Kasumi-1 (cell line): Measurements from ENCODE around the gene ZNF679.
"Not testable (repeated sequence)": the region's sequence is repeated elsewhere in the genome, so short reads cannot be mapped to it uniquely, and the experiment has no call there.

Source experiments
- DNase-seq, 2 experiments: peaks; one replicate each; lab custom pipeline; 2025; lab: John Stamatoyannopoulos, UW

The ZNF679 gene

GRCh38 chr7:64228174-64228573 lies at the start of gene ZNF679:
Gene ZNF679, plus strand, starts transcription at chr7:64228474. Its CDS starts 20,644 bp downstream, at chr7:64249118.
- not testable (repeated sequence) for DNase-seq

GRCh38 chr7:64180989-64181388 lies 47.3 kb upstream of the ZNF679 start:
- peak; percentile 2 to 5 for DNase-seq

DNA sequence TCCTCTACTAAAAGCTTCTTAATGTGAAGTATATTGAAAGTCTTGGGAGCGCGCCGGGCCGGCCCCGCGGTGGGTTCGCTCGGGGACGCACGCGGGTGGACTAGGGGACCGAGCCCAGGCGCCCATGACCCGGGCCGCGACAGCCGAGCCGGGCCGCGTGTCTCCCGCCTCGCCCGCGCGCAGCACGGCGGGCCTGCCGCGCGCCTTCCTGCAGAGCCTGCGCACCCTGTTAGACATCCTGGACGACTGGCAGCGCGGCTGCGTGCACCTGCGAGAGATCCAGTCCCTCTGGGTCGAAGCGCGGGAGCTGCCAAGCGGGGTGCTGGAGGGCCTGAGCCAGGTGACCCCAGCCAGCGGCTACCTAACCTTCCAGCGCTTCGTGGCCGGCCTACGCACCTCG lies 46.7 kb upstream of the ZNF679 start:
- no peak for DNase-seq

DNA sequence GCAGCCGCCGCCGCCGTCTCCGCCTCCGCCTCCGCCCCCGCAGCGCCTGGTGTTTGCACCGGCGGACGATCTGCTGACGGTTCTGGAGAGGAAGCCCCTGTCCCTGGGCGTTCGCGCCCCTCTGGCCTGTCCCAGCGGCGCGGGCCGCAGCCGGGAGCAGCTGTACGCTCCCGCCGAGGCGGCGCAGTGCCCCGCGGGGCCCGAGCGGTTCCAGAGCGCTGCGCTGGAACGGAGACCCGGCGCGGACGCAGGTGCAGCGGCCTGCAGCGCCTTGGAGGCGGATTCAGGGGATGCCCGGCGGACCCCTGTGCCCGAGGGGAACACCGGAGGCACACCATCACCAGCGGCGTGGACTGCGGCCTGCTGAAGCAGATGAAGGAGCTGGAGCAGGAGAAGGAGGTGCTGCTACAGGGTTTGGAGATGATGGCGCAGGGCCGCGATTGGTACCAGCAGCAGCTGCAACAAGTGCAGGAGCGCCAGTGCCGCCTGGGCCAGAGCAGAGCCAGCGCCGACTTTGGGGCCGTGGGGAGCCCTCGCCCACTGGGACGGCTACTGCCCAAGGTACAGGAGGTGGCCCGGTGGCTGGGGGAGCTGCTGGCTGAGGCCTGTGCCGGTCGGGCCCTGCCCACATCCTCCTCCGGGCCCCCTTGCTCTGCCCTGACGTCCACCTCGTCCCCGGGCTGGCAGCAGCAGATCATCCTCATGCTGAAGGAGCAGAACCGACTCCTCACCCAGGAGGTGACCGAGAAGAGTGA lies 46.1 kb upstream of the ZNF679 start:
- no peak for DNase-seq

GRCh38 chr7:64183126-64183742 lies 45.0 kb upstream of the ZNF679 start:
- DNase-seq = no peak

DNA sequence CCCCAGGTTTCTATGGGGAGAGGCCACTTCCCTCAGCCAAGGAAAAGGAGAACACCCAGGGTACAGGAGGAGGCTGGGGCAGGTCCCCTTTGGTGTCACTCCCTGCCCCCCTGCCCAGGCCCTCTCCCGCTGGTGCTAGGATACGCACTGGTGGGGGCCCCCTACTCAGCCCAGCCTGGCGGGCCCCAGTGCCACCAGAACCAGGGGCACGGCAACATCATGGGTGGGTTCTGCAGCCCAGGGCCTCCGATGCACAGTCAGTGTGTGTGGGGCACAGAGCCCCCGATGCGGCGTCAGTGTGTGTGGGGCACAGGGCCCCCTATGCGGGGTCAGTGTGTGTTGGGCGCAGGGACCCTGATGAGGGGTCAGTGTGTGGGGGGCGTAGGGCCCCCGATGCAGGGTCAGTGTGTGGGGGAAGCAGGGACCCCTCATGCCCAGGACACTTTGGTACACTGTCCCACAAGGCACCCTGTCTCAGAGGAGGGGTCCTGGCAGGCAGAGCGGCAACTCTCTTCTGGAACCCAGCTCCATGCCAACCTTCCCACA lies 44.4 kb upstream of the ZNF679 start:
- DNase-seq = no peak

DNA sequence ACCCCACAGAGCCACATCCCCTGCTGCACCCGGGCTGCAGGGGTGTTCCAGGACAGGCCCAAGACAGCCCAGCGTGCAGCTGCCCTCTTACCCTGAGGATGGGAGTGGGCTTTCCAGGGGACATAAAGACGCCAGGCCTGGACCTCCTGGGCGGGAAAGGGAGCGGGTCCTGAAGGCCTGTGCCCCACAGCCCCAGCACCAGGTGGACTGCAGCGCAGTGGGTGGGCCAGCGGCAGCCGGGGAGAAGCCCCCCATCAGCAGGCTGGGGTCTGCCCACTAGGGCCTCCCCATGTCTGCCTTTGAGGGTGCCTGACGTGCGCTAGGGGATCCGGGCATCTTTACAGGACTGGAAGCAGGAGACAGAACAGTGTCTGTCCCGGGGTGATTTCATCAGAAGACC lies 43.9 kb upstream of the ZNF679 start:
- DNase-seq = no peak

GRCh38 chr7:64187408-64187807 lies 40.9 kb upstream of the ZNF679 start:
- no peak for DNase-seq

DNA sequence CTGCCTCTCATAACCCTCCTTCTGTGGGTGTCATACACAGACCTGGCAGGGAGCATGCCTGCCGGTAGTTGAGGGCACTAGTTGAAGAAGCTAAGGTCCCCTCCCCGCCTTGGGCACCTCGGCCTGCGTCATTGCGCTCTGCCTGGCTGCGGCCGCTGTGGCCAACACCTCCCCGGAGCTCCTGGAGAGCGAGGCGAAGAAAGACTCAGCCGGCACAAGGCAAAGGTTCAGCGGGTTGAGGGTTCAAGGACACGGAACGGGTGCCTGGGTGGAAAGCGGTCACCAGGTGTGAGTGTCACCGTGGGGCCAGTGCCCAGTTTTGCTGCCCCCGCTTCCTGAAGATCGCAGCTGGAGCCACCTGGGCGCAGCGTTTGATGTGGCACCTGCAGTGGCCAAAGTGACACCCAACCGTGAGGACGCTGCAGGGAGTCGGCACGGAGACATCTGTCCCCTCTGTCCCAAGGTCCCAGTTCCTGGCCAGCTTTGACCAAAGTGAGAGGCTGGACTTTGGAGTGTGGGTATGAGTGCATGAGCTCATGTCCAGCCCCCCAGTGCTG lies 36.0 kb upstream of the ZNF679 start:
- DNase-seq = no peak

DNA sequence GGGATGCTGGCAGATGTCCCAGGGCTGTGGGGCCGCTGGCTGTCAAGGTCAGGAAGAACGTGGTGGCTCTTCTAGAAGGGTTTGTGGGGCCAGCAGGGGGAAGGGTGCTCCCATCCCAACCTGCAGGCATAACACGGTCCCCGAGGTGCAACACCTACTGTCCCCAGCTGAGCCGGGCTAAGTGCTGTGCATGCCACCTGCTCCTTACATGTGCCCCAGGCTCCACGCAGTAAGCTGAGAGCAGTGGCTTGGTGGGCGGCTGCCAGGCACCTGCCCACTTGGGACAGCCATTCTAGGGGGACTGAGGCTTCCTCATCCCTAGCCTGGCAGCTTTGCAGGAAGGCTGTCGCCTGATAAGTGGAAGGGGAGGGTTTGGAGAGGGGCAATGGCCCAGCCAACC lies 35.5 kb upstream of the ZNF679 start:
- DNase-seq = no peak

DNA sequence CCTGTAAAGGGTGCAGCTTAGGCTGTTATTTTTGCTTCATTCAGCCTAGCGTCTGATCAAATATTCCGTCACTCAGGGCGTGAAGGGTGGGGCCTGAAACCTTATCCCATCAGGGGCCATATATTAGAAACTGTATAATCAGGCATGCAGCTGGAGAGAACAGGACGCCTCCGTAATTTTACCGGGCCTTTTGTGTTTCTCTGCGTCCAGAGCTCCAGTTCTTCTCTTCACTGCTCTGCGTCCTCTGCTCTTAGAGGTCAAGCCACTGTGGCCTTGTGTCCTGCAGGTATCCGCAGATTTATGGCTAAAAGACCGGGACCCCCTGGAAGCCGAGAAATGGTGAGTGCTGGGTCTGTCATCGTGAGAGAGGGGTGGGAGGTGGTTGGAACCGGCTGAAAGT lies 21.4 kb upstream of the ZNF679 start, which contains the start of gene ZNF735:
TSS of gene ZNF735 (plus strand) at position 301 of the 400 bp plus-strand sequence. CDS start at position 301, 0 bp downstream.
- DNase-seq = no peak

- not testable (repeated sequence) for DNase-seq
These were observed 8.5 kb upstream of the ZNF679 start for GRCh38 chr7:64219710-64220298.

DNA sequence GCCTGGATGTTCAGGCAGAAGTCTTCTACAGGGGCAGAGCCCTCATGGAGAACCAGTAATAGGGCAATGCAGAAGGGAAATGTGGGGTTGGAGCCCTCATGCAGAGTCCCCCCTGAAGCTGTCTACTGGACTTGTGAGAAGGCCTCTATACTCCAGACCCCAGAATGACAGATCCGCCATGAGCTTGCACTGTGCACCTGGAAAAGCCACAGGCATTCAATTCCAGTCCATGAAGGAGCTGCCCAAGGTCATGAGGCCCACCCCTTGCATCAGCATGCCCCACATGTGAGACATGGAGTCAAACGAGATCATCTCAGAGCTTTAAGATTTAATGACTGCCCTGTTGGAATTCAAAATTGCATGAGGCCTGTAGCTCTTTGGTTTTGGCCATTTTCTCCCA lies 4.9 kb upstream of the ZNF679 start:
- DNase-seq = no peak

DNA sequence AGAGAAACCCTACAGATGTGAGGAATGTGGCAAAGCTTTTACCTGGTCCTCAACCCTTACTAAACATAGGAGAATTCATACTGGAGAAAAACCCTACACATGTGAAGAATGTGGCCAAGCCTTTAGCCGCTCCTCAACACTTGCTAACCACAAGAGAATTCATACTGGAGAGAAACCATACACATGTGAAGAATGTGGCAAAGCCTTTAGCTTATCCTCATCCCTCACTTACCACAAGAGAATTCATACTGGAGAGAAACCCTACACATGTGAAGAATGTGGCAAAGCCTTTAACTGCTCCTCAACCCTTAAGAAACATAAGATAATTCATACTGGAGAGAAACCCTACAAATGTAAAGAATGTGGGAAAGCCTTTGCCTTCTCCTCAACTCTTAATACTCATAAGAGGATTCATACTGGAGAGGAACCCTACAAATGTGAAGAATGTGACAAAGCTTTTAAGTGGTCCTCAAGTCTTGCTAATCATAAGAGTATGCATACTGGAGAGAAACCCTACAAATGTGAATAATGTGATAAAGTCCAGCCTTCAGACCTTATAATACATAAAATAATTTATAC lies 38.2 kb downstream of the ZNF679 start:
- DNase-seq = no peak

DNA sequence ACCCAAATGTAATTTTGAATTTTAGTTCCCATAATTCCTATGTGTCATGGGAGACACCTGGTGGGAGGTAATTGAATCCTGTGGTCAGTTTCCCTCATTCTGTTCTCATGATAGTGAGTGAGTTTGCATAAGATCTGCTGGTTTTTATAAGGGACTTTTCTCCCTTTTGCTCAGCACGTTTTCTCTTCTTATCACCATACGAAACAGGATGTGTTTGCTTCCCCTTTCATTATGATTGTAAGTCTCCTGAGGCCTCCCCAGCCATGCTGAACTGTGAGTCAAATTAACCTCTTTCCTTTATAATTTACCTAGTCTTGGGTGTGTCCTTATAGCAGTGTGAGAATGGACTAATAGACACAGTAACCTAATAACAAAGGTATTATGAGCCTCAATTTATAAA lies 49.4 kb downstream of the ZNF679 start:
- DNase-seq = no peak

DNA sequence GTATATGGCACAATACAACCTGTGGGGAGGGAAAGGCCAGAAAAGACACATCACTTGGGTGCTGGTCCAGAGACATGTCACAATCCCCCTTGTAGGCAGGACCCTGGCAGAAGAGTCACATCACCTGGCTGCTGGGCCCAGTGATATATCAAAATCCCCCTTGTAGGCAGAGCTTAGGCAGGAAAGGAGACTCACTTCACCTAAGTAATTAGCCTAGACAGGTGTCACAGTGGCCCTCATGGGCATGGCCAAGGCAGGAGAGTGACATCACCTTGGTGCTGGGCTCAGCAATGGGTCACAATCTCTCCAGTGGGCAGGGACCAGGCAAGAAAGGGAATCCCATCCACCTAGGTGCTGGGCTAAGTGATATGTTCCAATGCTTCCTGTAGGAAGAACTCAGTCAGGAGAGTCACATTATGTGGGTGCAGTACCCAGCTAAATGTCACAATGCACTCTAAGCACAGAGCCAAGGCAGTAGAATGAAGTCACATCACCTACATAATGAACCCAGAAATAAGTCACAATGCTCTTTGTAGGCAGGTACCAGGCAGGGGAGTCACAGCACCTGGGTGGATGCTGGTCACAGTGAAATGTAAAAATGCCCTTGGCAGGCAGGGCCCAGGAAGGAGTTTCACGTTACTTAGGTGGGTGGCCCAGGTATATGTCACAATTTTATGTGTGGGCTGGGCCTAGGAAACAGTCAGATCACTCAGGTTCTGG lies 66.6 kb downstream of the ZNF679 start:
- no peak for DNase-seq

DNA sequence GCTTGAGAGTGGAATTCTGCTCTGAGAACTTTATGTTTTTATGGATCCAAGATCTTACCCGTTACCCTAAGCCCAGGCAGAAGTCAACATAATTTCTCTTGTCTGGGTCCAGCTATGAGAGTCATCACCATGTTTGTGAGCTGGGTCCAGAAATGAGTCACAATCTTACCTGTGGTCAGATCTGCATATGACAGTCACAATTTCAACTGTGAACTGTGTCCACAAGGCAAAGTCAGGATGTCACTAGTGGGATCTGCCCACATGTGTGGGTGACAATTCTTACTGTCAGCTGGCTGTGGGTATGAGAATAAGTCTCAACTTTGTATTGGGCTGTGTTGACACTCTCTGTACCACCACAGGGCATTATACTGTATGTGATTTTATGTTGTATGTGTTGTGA lies 69.1 kb downstream of the ZNF679 start:
- DNase-seq = not testable (repeated sequence)

DNA sequence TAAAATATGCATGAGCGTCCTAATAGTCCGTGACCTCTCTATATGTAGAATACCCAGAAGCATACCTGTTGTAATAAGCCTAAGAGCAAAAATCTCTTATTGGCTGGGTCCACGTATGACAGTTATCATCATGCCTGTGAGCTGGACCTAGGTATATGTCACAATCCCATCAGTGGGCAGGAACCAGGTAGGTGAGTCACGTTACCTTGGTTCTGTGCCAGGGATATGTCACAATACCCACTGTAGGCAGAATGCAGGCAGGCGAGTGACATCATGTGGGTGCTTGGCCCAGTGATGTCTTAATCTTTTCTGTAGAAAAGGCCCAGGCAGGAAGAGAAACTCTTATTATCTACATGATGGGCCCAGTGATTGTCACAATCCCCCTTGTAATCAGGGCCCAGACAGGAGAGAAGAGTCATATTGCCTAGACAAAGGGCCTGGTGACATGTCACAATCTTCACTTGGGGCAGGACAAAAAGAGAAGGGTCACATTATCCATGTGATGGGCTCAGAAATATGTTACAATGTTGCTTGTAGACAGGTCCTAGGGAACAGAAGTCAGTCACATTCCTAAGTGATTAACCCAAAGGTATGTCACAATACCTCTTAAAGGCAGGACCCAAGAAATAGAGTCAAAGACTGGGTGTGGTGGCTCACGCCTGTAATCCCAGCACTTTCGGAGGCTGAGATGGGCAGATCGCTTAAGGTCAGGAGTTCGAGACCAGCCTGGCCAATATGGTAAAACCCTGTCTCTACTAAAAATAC lies 72.5 kb downstream of the ZNF679 start:
- no peak for DNase-seq

DNA sequence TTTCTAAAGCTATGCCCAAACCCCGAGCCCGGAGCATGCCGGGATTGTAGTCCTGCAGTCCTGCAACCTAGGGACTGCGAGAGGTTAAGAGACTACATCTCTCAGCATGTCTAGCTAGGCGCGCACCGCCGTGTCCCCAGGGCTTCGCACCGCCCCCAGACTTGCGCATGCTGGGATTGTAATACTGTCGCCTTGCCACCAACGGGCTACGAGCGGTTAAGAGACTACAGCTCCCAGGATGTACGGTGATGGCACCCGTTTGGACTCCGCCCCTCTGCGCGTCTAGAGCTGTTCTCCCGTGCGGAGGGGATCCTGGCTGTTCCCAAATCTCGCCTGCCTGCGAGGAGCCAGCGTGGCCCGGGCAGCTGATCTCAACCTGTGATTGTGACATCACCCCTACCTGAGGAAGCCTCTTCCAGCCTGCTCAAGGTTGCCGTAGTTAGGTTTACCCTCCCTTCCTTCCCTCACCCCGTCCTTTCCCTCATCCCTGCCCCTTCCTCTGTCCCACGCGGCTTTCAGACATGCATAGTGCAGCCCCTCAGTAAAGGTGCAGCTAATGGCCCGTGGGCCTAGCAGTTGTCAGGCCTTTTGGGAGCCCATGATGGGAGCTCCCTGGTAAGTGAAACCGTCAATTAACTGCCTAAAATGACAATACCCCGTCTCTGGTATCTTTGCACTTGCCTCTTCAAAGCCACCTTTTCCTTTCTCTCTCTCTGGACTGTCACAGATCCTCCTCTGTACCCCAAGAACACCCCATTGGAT lies 79.2 kb downstream of the ZNF679 start:
- peak; percentile 98 for DNase-seq

DNA sequence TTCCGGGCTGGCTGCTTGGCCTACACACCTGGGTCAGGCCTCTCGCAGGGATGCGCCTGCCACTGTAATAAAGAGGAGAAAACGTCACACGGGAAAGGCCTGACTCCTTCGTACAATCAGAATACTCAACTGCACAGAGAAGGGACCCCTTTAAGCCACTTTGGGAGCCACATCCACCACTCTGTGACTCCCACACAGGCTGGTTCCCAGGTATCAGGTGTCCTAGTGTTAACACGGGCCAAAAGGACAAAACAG lies 79.7 kb downstream of the ZNF679 start:
- peak in 1 of 2 experiments; percentile 44 for DNase-seq
